Ectodermal cell (in vitro differentiated cells): ENCODE results near the gene TPD52L2. TPM values are rescaled to one million over a fixed set of nuclear protein-coding genes. Genes with fewer than 3 reads are reported as not detected.
A peak's percentile ranks its signal among the peaks of the same experiment; 100 is the strongest.

ENCODE experiments used
- H3K27ac ChIP-seq: 2 replicates; pipeline ENCODE4 v1.7.0; 2013; ENCODE audit warnings: mild to moderate bottlenecking, low read depth, low read length; ENCODE audit not compliant: insufficient read depth, poor library complexity, severe bottlenecking
- H3K27me3 ChIP-seq: 2 replicates; pipeline ENCODE4 v1.7.0; 2013; ENCODE audit warnings: mild to moderate bottlenecking, low read length; ENCODE audit not compliant: insufficient read depth, control insufficient read depth, poor library complexity, severe bottlenecking
- H3K36me3 ChIP-seq: one replicate; pipeline ENCODE4 v1.7.0; 2013; ENCODE audit warnings: low read length; ENCODE audit not compliant: control insufficient read depth, insufficient read depth
- H3K4me1 ChIP-seq: one replicate; pipeline ENCODE4 v1.7.0; 2013; ENCODE audit warnings: low read length; ENCODE audit not compliant: control insufficient read depth, insufficient read depth
- H3K4me3 ChIP-seq: 2 replicates; pipeline ENCODE4 v1.7.0; 2013; ENCODE audit warnings: low read depth, low read length, control low read depth; ENCODE audit not compliant: insufficient read depth
- H3K9me3 ChIP-seq: 2 replicates; pipeline ENCODE4 v1.7.0; 2013; ENCODE audit warnings: mild to moderate bottlenecking, low read length, moderate library complexity; ENCODE audit not compliant: control insufficient read depth
- WGBS, 2 experiments: methylation state at CpG; one replicate each; pipeline ENCODE4 v1.1.7; 2013; ENCODE audit warnings: missing lambda C conversion rate in 2 of 2; 5-methylcytosine and 5-hydroxymethylcytosine counted together
- polyA plus RNA-seq, 4 experiments: library from polyadenylated mRNA; stranded (reverse); fragments of 50-300 nt; gene quantifications; one replicate each; pipeline ENCODE4 v1.2.3, GENCODE V29; 2013

Gene TPD52L2
- polyA plus RNA-seq (2013, experiment 1 of 4), result 93.8 TPM
- 99.4 TPM for polyA plus RNA-seq (2013, experiment 2 of 4)
- 73.8 TPM for polyA plus RNA-seq (2013, experiment 3 of 4)
- 81.0 TPM for polyA plus RNA-seq (2013, experiment 4 of 4)

DNA sequence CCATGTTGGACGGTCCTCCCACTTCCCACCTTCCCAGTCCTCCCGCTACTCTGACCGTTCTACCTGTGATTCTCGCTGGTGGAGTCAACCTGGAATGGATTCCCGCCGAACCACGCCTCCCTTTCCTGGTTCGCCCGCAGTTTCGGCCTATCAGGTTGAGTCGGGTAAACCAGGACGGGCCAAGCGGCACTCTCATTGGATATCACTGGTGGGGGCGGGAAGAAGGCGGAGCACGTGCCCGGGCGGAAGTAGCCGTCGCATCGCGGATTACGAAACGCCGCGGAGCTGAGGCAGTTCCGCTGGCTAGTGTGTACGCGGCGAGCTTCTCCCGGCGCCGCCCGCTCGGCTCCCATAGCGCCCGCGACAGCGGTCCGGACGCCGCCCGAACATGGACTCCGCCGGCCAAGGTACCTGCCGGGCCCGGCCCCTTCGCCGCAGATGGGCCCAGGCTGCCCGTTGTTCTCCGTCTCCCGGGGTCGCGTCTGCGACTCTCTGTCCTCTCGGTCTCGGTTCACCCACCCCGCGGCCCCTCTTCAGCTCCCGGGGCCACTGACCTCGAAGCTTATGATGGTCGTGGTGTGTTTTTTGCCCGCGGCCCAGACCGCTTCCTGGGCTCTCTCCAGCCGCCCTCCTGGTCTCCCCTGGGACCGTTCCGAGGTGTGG, at the start of gene TPD52L2:
Gene TPD52L2 (plus strand): TSS at position 293 of the 663 bp plus-strand sequence. CDS start 96 bp downstream, at position 389.
- peaks cover 14% of the 10 kb centered on the region for H3K36me3 ChIP-seq
- WGBS, 2 experiments, result 0% methylated on average over 68 of the region's 68 CpGs
- H3K27ac ChIP-seq, result peak within 1 kb of the TSS; percentile 22
- no peaks in the 10 kb centered on the region for H3K27me3 ChIP-seq
- H3K4me3 ChIP-seq, result peak within 1 kb of the TSS; percentile 95
- H3K4me1 ChIP-seq, result peaks cover 9% of the 10 kb centered on the region
- no peaks in the 10 kb centered on the region for H3K9me3 ChIP-seq

DNA sequence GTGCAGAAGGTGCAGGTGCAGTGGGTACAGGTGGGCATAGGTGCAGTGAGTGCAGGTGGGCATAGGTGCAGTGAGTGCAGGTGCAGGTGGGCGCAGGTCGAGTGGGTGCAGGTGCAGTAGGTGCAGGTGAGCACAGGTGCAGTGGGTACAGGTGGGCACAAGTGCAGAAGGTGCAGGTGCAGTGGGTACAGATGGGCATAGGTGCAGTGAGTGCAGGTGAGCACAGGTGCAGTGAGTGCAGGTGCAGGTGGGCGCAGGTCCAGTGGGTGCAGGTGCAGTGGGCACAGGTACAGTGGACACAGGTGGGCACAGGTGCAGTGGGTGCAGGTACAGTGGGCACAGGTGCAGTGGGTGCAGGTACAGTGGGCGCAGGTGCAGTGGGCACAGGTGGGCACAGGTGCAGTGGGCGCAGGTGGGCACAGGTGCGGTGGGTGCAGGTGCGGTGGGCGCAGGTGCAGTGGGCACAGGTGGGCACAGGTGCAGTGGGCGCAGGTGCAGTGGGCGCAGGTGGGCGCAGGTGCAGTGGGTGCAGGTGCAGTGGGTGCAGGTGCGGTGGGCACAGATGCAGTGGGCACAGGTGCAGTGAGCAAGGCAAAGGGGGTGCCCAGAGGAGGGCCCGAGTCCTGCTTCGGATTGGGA, 49.3 kb upstream of the TPD52L2 start:
- no peaks in the 10 kb centered on the region for H3K4me1 ChIP-seq
- no peaks in the 10 kb centered on the region for H3K27me3 ChIP-seq
- no peak overlapping the region for H3K4me3 ChIP-seq
- no peaks in the 10 kb centered on the region for H3K9me3 ChIP-seq
- H3K36me3 ChIP-seq, result no peaks in the 10 kb centered on the region
- H3K27ac ChIP-seq, result no peak overlapping the region
- 95 to 97% methylated on average over 14 of the region's 14 CpGs for WGBS, 2 experiments

GRCh38 chr20:63819224-63819921, 45.7 kb upstream of the TPD52L2 start:
- Histone ChIP-seq H3K27ac (no peak overlapping the region), H3K36me3 (no peaks in the 10 kb centered on the region), H3K27me3 (no peaks in the 10 kb centered on the region), H3K4me3 (no peak overlapping the region), H3K9me3 (no peaks in the 10 kb centered on the region), H3K4me1 (no peaks in the 10 kb centered on the region)
- 80 to 81% methylated on average over 24 of the region's 24 CpGs for WGBS, 2 experiments

GRCh38 chr20:63821811-63822210, 43.3 kb upstream of the TPD52L2 start:
- Histone ChIP-seq H3K27me3 (no peaks in the 10 kb centered on the region), H3K4me1 (no peaks in the 10 kb centered on the region), H3K4me3 (no peak overlapping the region), H3K36me3 (no peaks in the 10 kb centered on the region), H3K27ac (no peak overlapping the region), H3K9me3 (no peaks in the 10 kb centered on the region)
- 94 to 96% methylated on average over 8 of the region's 8 CpGs for WGBS, 2 experiments

DNA sequence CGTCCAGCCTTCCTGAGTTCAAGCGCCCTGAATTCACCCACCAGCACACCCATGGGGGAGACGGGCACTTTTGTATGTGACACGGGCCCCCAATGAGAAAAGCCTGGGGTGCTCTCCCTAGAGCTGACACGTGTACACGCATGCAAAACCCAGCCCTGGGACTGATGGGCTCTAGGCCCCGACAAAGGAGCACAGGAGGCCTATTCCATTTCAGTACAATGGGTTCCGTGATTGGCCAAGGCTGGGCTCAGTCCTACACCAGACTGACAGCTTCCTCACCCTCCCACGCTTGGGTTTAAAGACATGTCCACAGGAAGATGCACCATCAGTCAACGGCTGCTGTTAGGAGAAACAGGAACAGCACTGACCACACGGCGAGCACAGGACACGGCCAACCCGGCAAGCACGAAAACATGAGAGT, 42.8 kb upstream of the TPD52L2 start:
- 91% methylated on average over 15 of the region's 15 CpGs for WGBS, 2 experiments
- H3K4me3 ChIP-seq, result no peak overlapping the region

DNA sequence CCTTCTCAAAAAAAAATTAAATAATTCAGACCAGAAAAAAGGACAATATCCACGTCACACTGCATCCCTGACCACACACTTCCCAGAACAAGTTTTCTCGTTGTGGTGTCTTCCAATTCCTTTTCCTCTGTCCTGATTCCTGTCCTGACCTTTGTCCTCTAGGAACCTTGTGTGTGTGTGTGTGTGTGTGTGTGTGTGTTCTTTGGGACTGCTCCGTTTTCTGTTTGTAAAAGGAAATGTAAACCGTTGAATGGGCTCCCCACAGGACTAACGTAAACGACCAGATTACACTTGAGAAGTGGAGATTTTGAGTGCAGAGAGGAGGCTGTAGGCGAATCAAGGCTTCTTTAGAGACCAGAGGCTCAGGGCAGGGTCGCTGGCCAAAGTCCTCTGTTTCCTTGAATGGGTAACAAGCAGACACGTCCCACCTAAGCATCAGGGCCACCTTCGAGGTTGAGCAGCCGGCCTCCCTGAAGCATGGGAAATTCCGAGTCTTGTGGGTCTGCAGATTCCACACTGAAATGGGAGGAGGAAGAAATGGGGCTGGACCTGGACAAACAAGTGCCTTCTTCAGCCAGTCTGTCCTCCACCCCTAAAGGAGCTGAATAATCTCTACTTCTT, 41.3 kb upstream of the TPD52L2 start:
- WGBS, 2 experiments, result 67 to 72% methylated on average over 12 of the region's 12 CpGs

More for the DNA sequence above, 42.8 kb upstream of the TPD52L2 start:
- Histone ChIP-seq H3K4me1 (no peaks in the 10 kb centered on the region), H3K36me3 (no peaks in the 10 kb centered on the region), H3K27ac (no peak overlapping the region), H3K27me3 (no peaks in the 10 kb centered on the region), H3K9me3 (no peaks in the 10 kb centered on the region)

GRCh38 chr20:63825331-63826118, 39.5 kb upstream of the TPD52L2 start:
- WGBS, 2 experiments, result 89 to 93% methylated on average over 24 to 25 of the region's 25 CpGs
- Histone ChIP-seq H3K4me3 (no peak overlapping the region), H3K4me1 (peaks cover 6% of the 10 kb centered on the region), H3K9me3 (no peaks in the 10 kb centered on the region), H3K36me3 (no peaks in the 10 kb centered on the region), H3K27me3 (peaks cover 26% of the 10 kb centered on the region), H3K27ac (no peak overlapping the region)

More for the DNA sequence above, 41.3 kb upstream of the TPD52L2 start:
- H3K27ac ChIP-seq, result no peak overlapping the region
- peaks cover 9% of the 10 kb centered on the region for H3K27me3 ChIP-seq
- no peaks in the 10 kb centered on the region for H3K9me3 ChIP-seq
- no peaks in the 10 kb centered on the region for H3K4me1 ChIP-seq
- H3K4me3 ChIP-seq, result no peak overlapping the region
- no peaks in the 10 kb centered on the region for H3K36me3 ChIP-seq

DNA sequence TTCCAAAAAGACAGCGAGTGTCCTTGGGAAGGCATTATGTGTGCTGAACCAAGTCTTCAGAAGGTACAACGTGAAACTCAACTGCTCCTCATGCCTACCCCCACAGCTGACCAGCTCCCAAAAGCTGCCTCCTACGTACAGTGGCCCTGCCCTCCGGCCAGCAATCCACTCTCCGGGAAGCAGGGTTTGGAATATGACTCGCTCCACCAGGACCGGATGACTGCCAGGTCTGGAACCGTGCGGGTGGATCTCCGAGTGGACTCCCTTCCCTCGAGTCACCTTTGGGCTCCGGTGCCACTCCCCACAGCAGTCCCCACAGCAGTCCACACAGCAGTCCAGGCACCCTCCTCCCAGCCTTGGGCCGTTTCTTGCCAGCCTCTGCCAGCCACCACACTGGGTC, 38.3 kb upstream of the TPD52L2 start:
- H3K9me3 ChIP-seq, result no peaks in the 10 kb centered on the region
- peaks cover 6% of the 10 kb centered on the region for H3K4me1 ChIP-seq
- WGBS, 2 experiments, result 94% methylated on average over 13 of the region's 13 CpGs
- H3K27ac ChIP-seq, result no peak overlapping the region
- peaks cover 32% of the 10 kb centered on the region for H3K27me3 ChIP-seq
- H3K4me3 ChIP-seq, result no peak overlapping the region
- H3K36me3 ChIP-seq, result no peaks in the 10 kb centered on the region

GRCh38 chr20:63828124-63828523, 36.9 kb upstream of the TPD52L2 start:
- WGBS, 2 experiments, result 96 to 97% methylated on average over 8 of the region's 8 CpGs
- no peak overlapping the region for H3K4me3 ChIP-seq

More at GRCh38 chr20:63828124-63828523, 36.9 kb upstream of the TPD52L2 start:
- Histone ChIP-seq H3K4me1 (peaks cover 6% of the 10 kb centered on the region), H3K9me3 (no peaks in the 10 kb centered on the region), H3K27me3 (peaks cover 45% of the 10 kb centered on the region), H3K36me3 (no peaks in the 10 kb centered on the region), H3K27ac (no peak overlapping the region)
